OCI-LY3 (cell line): ENCODE results near the gene NAA25.
A peak's percentile ranks its signal among the peaks of the same experiment; 100 is the strongest.

Experiments
- H2AFZ ChIP-seq: fragments of 200-600, 300-600 bp; shearing (Covaris generic); 2 replicates; pipeline ENCODE4 v1.6.0; 2014; ENCODE audit warnings: antibody characterized with exemption, low read depth, low read length
- H3K27ac ChIP-seq: fragments of 200-600, 300-600 bp; sonication (generic); 2 replicates; pipeline ENCODE4 v1.5.1; 2014; ENCODE audit warnings: mild to moderate bottlenecking, low read length, moderate library complexity, mixed read lengths
- H3K27me3 ChIP-seq: fragments of 200-600, 300-600 bp; sonication (generic); 2 replicates; pipeline ENCODE4 v1.6.1; 2014; ENCODE audit warnings: low read depth, low read length, mixed read lengths
- H3K36me3 ChIP-seq: fragments of 200-600, 300-600 bp; sonication (generic); replicated peaks from 2 replicates; pipeline ENCODE3; 2014; ENCODE audit warnings: low read depth, low read length, mixed read lengths
- H3K4me1 ChIP-seq: fragments of 300-600, 200-600 bp; sonication (generic); 2 replicates; pipeline ENCODE4 v1.6.1; 2014; ENCODE audit warnings: low read length, mixed read lengths
- H3K4me2 ChIP-seq: fragments of 200-600, 300-600 bp; sonication (generic); 2 replicates; pipeline ENCODE4 v1.6.1; 2014; ENCODE audit warnings: low read length, mixed read lengths
- H3K4me3 ChIP-seq: fragments of 300-600, 200-600 bp; sonication (generic); 2 replicates; pipeline ENCODE4 v1.5.1; 2014; ENCODE audit warnings: antibody characterized with exemption, mild to moderate bottlenecking, low read length, moderate library complexity
- H3K79me2 ChIP-seq: fragments of 300-600, 200-600 bp; shearing (Covaris generic); 2 replicates; pipeline ENCODE4 v1.6.1; 2014; ENCODE audit warnings: mild to moderate bottlenecking, low read length, mixed read lengths
- H3K9ac ChIP-seq: fragments of 300-600, 200-600 bp; shearing (Covaris generic); 2 replicates; pipeline ENCODE4 v1.6.0; 2014; ENCODE audit warnings: mild to moderate bottlenecking, low read length, moderate library complexity
- H3K9me3 ChIP-seq: fragments of 200-600, 300-600 bp; shearing (Covaris generic); 2 replicates; pipeline ENCODE4 v1.6.1; 2014; ENCODE audit warnings: low read length, mixed read lengths; ENCODE audit not compliant: insufficient read depth
- H4K20me1 ChIP-seq: fragments of 200-600, 300-600 bp; sonication (generic); 2 replicates; pipeline ENCODE4 v1.6.1; 2016; ENCODE audit warnings: low read length, mixed read lengths; ENCODE audit not compliant: insufficient read depth
- EZH2phosphoT487 ChIP-seq: fragments of 200-600 bp; shearing (Covaris generic); IDR thresholded peaks from 2 replicates; pipeline ENCODE4 v1.6.1; 2018; ENCODE audit warnings: antibody characterized with exemption, mixed run types, low read depth
- TF ChIP-seq, protein P1 (sequence below): fragments of 200-600, 300-600 bp; sonication (generic); IDR thresholded peaks from 2 replicates; pipeline ENCODE4 v1.5.1; 2014; ENCODE audit warnings: antibody characterized with exemption, low read length, low read depth

NAA25 gene

DNA sequence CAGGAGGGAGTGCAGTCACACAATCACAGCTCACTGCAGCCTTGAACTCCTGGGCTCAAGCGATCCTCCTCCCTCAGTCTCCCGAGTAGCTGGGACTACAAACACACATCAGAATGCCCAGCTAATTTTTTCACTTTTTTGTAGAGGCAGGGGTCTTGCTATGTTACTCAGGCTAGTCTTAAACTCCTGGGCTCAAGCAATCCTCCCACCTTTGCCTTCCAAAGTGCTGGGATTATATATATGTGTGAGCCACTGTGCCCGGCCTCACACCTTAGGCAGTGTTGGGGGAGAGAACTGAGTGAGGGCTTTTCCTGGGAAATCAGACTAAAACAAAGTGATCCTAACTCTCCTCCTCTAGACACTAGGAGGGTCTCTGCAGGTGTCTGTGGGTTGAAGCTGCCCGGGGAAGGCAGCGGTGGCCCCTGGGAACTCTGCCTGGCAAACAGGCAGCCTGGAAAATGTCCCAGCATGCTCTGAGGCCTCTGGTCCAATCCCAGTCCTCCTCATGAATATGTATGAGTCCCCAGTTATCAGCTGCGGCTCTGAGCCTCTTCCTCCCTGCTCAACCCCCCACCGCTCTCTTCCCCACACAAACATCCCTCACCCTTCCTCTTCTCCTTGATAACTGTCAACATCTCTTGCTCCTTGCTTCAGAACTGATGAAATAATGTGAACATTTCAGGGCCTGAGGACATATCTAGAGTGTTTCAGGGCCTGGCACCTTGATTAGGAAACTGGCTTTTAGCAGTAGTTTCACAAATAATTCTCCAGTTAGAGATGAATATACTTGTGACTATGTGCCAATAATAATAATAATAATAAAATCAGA is 7.9 kb upstream of the NAA25 start:
- no peak overlapping the region for H3K4me3 ChIP-seq
- H2AFZ ChIP-seq, result 0 out of 2 replicates have a peak overlapping the region, but pooled peaks have one; percentile 64

GRCh38 chr12:112115259-112116045 is 6.9 kb upstream of the NAA25 start:
- Histone ChIP-seq H3K36me3 (no peaks in the 10 kb centered on the region), H3K27me3 (no peaks in the 10 kb centered on the region), H3K4me1 (peaks cover 18% of the 10 kb centered on the region), H3K4me3 (no peak overlapping the region), H3K79me2 (no peaks in the 10 kb centered on the region), H2AFZ (no peak overlapping the region), H3K27ac (no peak overlapping the region), H3K4me2 (no peak overlapping the region), H3K9ac (no peak overlapping the region), H4K20me1 (no peaks in the 10 kb centered on the region), H3K9me3 (no peaks in the 10 kb centered on the region)
- no peak for TF ChIP-seq EZH2phosphoT487
- TF ChIP-seq, protein P1, sequence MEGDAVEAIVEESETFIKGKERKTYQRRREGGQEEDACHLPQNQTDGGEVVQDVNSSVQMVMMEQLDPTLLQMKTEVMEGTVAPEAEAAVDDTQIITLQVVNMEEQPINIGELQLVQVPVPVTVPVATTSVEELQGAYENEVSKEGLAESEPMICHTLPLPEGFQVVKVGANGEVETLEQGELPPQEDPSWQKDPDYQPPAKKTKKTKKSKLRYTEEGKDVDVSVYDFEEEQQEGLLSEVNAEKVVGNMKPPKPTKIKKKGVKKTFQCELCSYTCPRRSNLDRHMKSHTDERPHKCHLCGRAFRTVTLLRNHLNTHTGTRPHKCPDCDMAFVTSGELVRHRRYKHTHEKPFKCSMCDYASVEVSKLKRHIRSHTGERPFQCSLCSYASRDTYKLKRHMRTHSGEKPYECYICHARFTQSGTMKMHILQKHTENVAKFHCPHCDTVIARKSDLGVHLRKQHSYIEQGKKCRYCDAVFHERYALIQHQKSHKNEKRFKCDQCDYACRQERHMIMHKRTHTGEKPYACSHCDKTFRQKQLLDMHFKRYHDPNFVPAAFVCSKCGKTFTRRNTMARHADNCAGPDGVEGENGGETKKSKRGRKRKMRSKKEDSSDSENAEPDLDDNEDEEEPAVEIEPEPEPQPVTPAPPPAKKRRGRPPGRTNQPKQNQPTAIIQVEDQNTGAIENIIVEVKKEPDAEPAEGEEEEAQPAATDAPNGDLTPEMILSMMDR, result no peak

More for the DNA sequence above, 7.9 kb upstream of the NAA25 start:
- 0 out of 2 replicates have a peak overlapping the region, but pooled peaks have one; percentile 20 for H3K4me2 ChIP-seq
- no peaks in the 10 kb centered on the region for H3K79me2 ChIP-seq
- no peaks in the 10 kb centered on the region for H3K27me3 ChIP-seq
- TF ChIP-seq, protein P1, result no peak
- no peak for TF ChIP-seq EZH2phosphoT487
- no peak overlapping the region for H3K9ac ChIP-seq
- H3K27ac ChIP-seq, result no peak overlapping the region
- H3K4me1 ChIP-seq, result peaks cover 9% of the 10 kb centered on the region
- H4K20me1 ChIP-seq, result no peaks in the 10 kb centered on the region
- no peaks in the 10 kb centered on the region for H3K9me3 ChIP-seq
- H3K36me3 ChIP-seq, result no peaks in the 10 kb centered on the region

- no peak overlapping the region for H2AFZ ChIP-seq
- H3K4me2 ChIP-seq, result no peak overlapping the region
- H3K79me2 ChIP-seq, result peaks cover 15% of the 10 kb centered on the region
- no peaks in the 10 kb centered on the region for H4K20me1 ChIP-seq
- peaks cover 25% of the 10 kb centered on the region for H3K4me1 ChIP-seq
- H3K27me3 ChIP-seq, result no peaks in the 10 kb centered on the region
- TF ChIP-seq, protein P1, result no peak
- no peak for TF ChIP-seq EZH2phosphoT487
- H3K9ac ChIP-seq, result no peak overlapping the region
- H3K4me3 ChIP-seq, result no peak overlapping the region
- H3K36me3 ChIP-seq, result peaks cover under 1% of the 10 kb centered on the region
- no peak overlapping the region for H3K27ac ChIP-seq
- no peaks in the 10 kb centered on the region for H3K9me3 ChIP-seq
These were observed 4.0 kb upstream of the NAA25 start for GRCh38 chr12:112112409-112113133.
